K562 (cell line): ENCODE measurements around the gene SLCO2A1. TPM values are rescaled to one million over a fixed set of nuclear protein-coding genes. Genes with fewer than 3 reads are reported as not detected.
A peak's percentile ranks its signal among the peaks of the same experiment; 100 is the strongest.

Experiments used
- ATAC-seq: fragments of 200-7000 bp; cut with Tn5 transposase; 3 replicates; pipeline ENCODE4 v1.9.1; 2020; ENCODE audit warnings: moderate library complexity
- BruUV-seq: library from RNA; stranded (reverse); fragments of 400-500 nt; replicated peaks from 2 replicates; lab custom pipeline; 2021; lab: Mats Ljungman, UMichigan
- CTCF ChIA-PET: fragments of 300-600 bp; formaldehyde crosslinking; extraction: SDS; loops from one replicate; lab custom pipeline; 2021; ENCODE audit warnings: low intra/inter-chr PET ratio; lab: Yijun Ruan, JAX
- POLR2A ChIA-PET: fragments of 300-600, 350-650 bp; sonication (Branson Sonifier 250); formaldehyde crosslinking; extraction: SDS; loops from one replicate; lab custom pipeline; 2021; ENCODE audit warnings: antibody characterized with exemption, inconsistent platforms; lab: Yijun Ruan, JAX
- DNase-seq, 4 experiments: peaks; one replicate each; pipeline versions ENCODE4 v3.0.0 to v3.0.0-alpha.2; 2011 to 2018; ENCODE audit warnings: low spot score in 3 of 4, mixed read lengths in 3 of 4; ENCODE audit errors: extremely low read depth in 1 of 4
- FAIRE-seq: peaks from 2 replicates; lab custom pipeline; 2011; peaks lifted over from hg19 to GRCh38; lab: Jason Lieb, UNC
- H2AFZ ChIP-seq: 2 replicates; pipeline ENCODE4 v1.6.0; 2011; ENCODE audit warnings: low read depth, low read length, control low read depth, inconsistent platforms
- H3K27ac ChIP-seq: fragments of 200-600 bp; 3 replicates; pipeline ENCODE4 v1.8.0; 2011; ENCODE audit warnings: low read depth, mild to moderate bottlenecking, control low read depth, inconsistent platforms, low read length, moderate library complexity, mixed read lengths; ENCODE audit errors: extremely low read depth
- H3K27me3 ChIP-seq, 2 experiments: fragments of 300-600 bp in 1 of 2; 2 replicates in 1 of 2; 3 replicates in 1 of 2; pipeline versions ENCODE4 v1.6.0 to v1.8.0; 2011; ENCODE audit warnings: inconsistent platforms in 2 of 2, low read length in 2 of 2, mild to moderate bottlenecking in 1 of 2, mixed read lengths in 1 of 2, moderate library complexity in 1 of 2; ENCODE audit not compliant: control insufficient read depth in 2 of 2, insufficient read depth in 2 of 2
- H3K36me3 ChIP-seq: fragments of 300-600 bp; 3 replicates; pipeline ENCODE4 v1.8.0; 2011; ENCODE audit warnings: mild to moderate bottlenecking, low read length, inconsistent platforms; ENCODE audit not compliant: control insufficient read depth, insufficient read depth
- H3K4me1 ChIP-seq, 2 experiments: fragments of 200-600 bp in 1 of 2; replicated peaks in 1 of 2; 2 replicates in 1 of 2; 3 replicates in 1 of 2; pipeline versions ENCODE4 v1.5.1 to v1.8.0; 2011; ENCODE audit warnings: inconsistent platforms in 2 of 2, low read length in 2 of 2, mild to moderate bottlenecking in 1 of 2, mixed read lengths in 1 of 2, moderate library complexity in 1 of 2; ENCODE audit not compliant: control insufficient read depth in 2 of 2, insufficient read depth in 2 of 2
- H3K4me2 ChIP-seq: 2 replicates; pipeline ENCODE4 v1.6.1; 2011; ENCODE audit warnings: low read length, control low read depth, inconsistent platforms, mixed read lengths; ENCODE audit not compliant: insufficient read depth
- H3K4me3 ChIP-seq: fragments of 200-600 bp; sonication (generic), shearing (Covaris generic); 2 replicates; pipeline ENCODE4 v1.5.1; 2016; ENCODE audit warnings: control low read depth, inconsistent platforms
- H3K79me2 ChIP-seq: fragments of 200-600 bp; 3 replicates; pipeline ENCODE4 v1.8.0; 2011; ENCODE audit warnings: low read length, inconsistent platforms; ENCODE audit not compliant: control insufficient read depth, insufficient read depth
- H3K9ac ChIP-seq, 2 experiments: 2 replicates each; pipeline versions ENCODE4 v1.6.0 to v1.6.1; 2011; ENCODE audit warnings: low read depth in 2 of 2, low read length in 2 of 2, control low read depth in 1 of 2, inconsistent platforms in 1 of 2, mild to moderate bottlenecking in 1 of 2, mixed read lengths in 1 of 2; ENCODE audit not compliant: insufficient read depth in 1 of 2
- H3K9me1 ChIP-seq: one replicate; pipeline ENCODE4 v1.6.0; 2011; ENCODE audit warnings: inconsistent platforms, mild to moderate bottlenecking, low read length, moderate library complexity; ENCODE audit not compliant: control insufficient read depth, insufficient read depth
- H3K9me3 ChIP-seq: replicated peaks from 2 replicates; pipeline ENCODE4 v1.5.1; 2011; ENCODE audit warnings: low read depth, low read length, inconsistent platforms; ENCODE audit not compliant: control insufficient read depth, insufficient read depth
- H4K20me1 ChIP-seq: replicated peaks from 2 replicates; pipeline ENCODE4 v1.6.1; 2011; ENCODE audit warnings: low read length, inconsistent platforms, mixed read lengths; ENCODE audit not compliant: control insufficient read depth, insufficient read depth
- CBFA2T3 ChIP-seq: fragments of 450-650 bp; IDR thresholded peaks from 2 replicates; pipeline ENCODE4 v1.6.1; 2017
- CBX2 ChIP-seq: fragments of 200-600 bp; sonication (generic); IDR thresholded peaks from one replicate; pipeline ENCODE4 v1.6.1; 2012; ENCODE audit warnings: mild to moderate bottlenecking, low read length, inconsistent platforms; ENCODE audit not compliant: insufficient read depth, poor library complexity, severe bottlenecking
- CBX8 ChIP-seq: fragments of 200-600 bp; sonication (generic); IDR thresholded peaks from 2 replicates; pipeline ENCODE4 v1.6.1; 2012; ENCODE audit warnings: borderline replicate concordance, mixed run types, low read depth, mild to moderate bottlenecking, moderate library complexity, mixed read lengths, low read length, control low read depth, inconsistent platforms; ENCODE audit not compliant: poor library complexity, severe bottlenecking; ENCODE audit errors: extremely low read depth
- HLTF ChIP-seq: fragments of 450-650 bp; IDR thresholded peaks from 2 replicates; pipeline ENCODE4 v1.6.1; 2016
- NFIC ChIP-seq: fragments of 450-650 bp; IDR thresholded peaks from 2 replicates; pipeline ENCODE4 v1.6.1; 2017; ENCODE audit warnings: mild to moderate bottlenecking, inconsistent platforms
- PHF21A ChIP-seq: fragments of 450-650 bp; IDR thresholded peaks from 2 replicates; pipeline ENCODE4 v1.6.1; 2017; ENCODE audit warnings: low read depth, borderline replicate concordance
- POLR2B ChIP-seq: fragments of 450-650 bp; IDR thresholded peaks from 2 replicates; pipeline ENCODE4 v1.6.1; 2018; ENCODE audit warnings: low read depth; ENCODE audit not compliant: partially characterized antibody
- SAP30 ChIP-seq: fragments of 200-600 bp; sonication (generic); IDR thresholded peaks from 2 replicates; pipeline ENCODE4 v1.6.1; 2012; ENCODE audit warnings: borderline replicate concordance, low read depth, mild to moderate bottlenecking, moderate library complexity, low read length, control low read depth, inconsistent platforms; ENCODE audit not compliant: insufficient read depth, poor library complexity, severe bottlenecking
- ZNF165 ChIP-seq: fragments of 250-450 bp; sonication (Bioruptor Pico); IDR thresholded peaks from 2 replicates; pipeline ENCODE4 v1.4.0; 2020; ENCODE audit warnings: borderline replicate concordance
- ZNF551 ChIP-seq: fragments of 250-450 bp; sonication (Bioruptor Pico); IDR thresholded peaks from 2 replicates; pipeline ENCODE4 v1.5.0; 2021; ENCODE audit warnings: mild to moderate bottlenecking, moderate library complexity
- WGBS: fragments of 100-300 bp; shearing (Covaris generic); methylation state at CpG from one replicate; pipeline ENCODE4 v1.1.6; 2016; ENCODE audit warnings: low coverage, mixed read lengths; ENCODE audit not compliant: insufficient coverage; ENCODE audit errors: missing lambda C conversion rate; 5-methylcytosine and 5-hydroxymethylcytosine counted together
- in situ Hi-C: fragments of 300-500 bp; cut with MboI; formaldehyde crosslinking; loops from 4 replicates; pipeline ENCODE4 v1.15.0; 2018; ENCODE audit warnings: inconsistent platforms, mixed read lengths
- intact Hi-C: fragments of 100-400 bp; cut with micrococcal nuclease; formaldehyde crosslinking; loops from 2 replicates; pipeline ENCODE4 v1.14.2; 2022
- polyA plus RNA-seq, 8 experiments: library from polyadenylated mRNA; depleted of rRNA in 4 of 8; stranded (reverse) in 5 of 8; unstranded in 3 of 8; fragments of >200 nt; fragmentation: Nextera tagmentation in 2 of 8; fragmentation: Illumina TruSeq in 1 of 8; extraction: Ambion mirVana in 2 of 8; extraction: Trizol in 1 of 8; gene quantifications; 2 replicates each; pipeline versions ENCODE4 v1.2.1 to v1.2.3, GENCODE V29; 2011 to 2014; ENCODE audit warnings: inconsistent platforms in 1 of 8, missing spikeins in 1 of 8
- total RNA-seq, 7 experiments: library from RNA; depleted of rRNA in 6 of 7; stranded (reverse); fragments of >200 nt in 6 of 7; fragmentation: Illumina TruSeq in 2 of 7; extraction: Trizol in 2 of 7; gene quantifications; 2 replicates each; pipeline versions ENCODE4 v1.2.1 to v1.2.3, GENCODE V29; 2011 to 2021; ENCODE audit warnings: low replicate concordance in 1 of 7
- TF ChIP-seq, protein P1 (sequence below): fragments of 200-800 bp; sonication (Bioruptor generic); IDR thresholded peaks from 2 replicates; pipeline ENCODE4 v1.6.1; 2016; ENCODE audit warnings: missing genetic modification characterization, missing compliant biosample characterization

SLCO2A1 gene
- total and polyA plus RNA-seq, 9 of the 15 experiments (the other 6 are each of a cell fraction or from before 2014, with no cell fraction given): 0.16 to 1.0 TPM; not detected in 7

DNA sequence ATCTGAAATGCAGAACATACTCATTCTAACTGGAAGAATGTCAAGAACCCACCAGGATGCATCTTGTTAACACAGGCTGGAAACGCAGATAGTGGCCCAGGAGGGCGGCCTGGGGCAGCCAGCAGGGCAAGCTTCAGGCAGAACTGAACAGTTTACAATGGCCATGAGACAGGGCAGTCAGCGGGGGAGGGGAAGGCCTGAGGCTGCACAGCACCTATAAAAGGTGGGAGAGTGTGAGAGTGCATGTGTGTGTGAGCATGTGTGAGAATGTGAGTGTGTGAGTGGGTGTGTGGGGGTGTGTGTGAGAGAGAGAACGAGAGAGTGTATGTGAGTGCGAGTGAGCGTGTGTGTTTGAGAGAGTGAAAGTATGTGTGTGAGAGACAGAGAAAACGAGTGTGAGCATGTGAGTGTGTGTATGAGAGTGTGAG lies 26.8 kb upstream of the SLCO2A1 start:
- 0% methylated on average over 3 of the region's 7 CpGs for WGBS
- Histone ChIP-seq H3K79me2 (no peaks in the 10 kb centered on the region), H3K27me3 (peaks cover 0 to 13% of the 10 kb centered on the region in 2 experiments; a peak in 3 of 5 replicates), H3K9me1 (no peaks in the 10 kb centered on the region), H3K9ac (no peak overlapping the region; a peak in 1 of 4 replicates), H3K4me2 (no peak overlapping the region), H3K9me3 (no peaks in the 10 kb centered on the region), H3K4me3 (no peak overlapping the region), H4K20me1 (no peaks in the 10 kb centered on the region; the same call in 1 of the 2 replicates), H3K36me3 (no peaks in the 10 kb centered on the region), H3K4me1 (peaks cover 0 to 9% of the 10 kb centered on the region in 2 experiments; a peak in 2 of 5 replicates), H3K27ac (no peak overlapping the region), H2AFZ (no peak overlapping the region)
- no TSS peak for BruUV-seq
- ChIA-PET POLR2A (no interaction called here), CTCF (no interaction called here)
- no peak for ATAC-seq
- intact Hi-C loops (no loop called here), in situ Hi-C loops (no loop called here)
- FAIRE-seq: peak; percentile 35
- TF ChIP-seq CBFA2T3: 0 out of 2 replicates have a peak, but pooled peaks have one; percentile 28
- TF ChIP-seq CBX2: no peak
- TF ChIP-seq HLTF: no peak
- no peak for TF ChIP-seq POLR2B
- DNase-seq: peak in 2 of 4 experiments; percentile 10

DNA sequence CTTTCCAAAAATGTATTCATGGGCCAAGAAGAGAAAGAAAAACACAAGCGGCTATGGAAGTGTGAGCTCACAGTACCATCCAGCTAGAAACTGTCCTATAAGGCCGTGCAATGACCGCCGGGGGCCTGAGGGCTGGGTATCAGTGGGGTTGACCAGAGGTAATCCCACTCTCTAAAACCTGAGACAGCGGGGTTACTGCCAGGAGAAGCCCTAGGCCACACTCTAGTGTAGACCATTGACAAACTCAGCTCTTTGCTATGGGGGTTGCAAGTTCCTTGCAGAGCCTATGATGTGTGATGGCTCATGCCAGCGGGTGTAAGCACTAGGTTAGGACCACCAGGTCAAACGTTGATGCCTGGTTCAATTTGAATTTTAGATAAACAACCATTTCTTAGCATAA lies 25.9 kb upstream of the SLCO2A1 start:
- Histone ChIP-seq H3K27me3 (peaks cover 0 to 6% of the 10 kb centered on the region in 2 experiments; a peak in 3 of 5 replicates), H3K4me1 (peaks cover 0 to 9% of the 10 kb centered on the region in 2 experiments; a peak in 2 of 5 replicates), H3K4me3 (no peak overlapping the region), H2AFZ (no peak overlapping the region), H3K27ac (no peak overlapping the region), H3K36me3 (no peaks in the 10 kb centered on the region), H3K4me2 (no peak overlapping the region), H3K9me3 (no peaks in the 10 kb centered on the region), H3K9me1 (no peaks in the 10 kb centered on the region), H4K20me1 (no peaks in the 10 kb centered on the region; the same call in 1 of the 2 replicates), H3K9ac (no peak overlapping the region), H3K79me2 (no peaks in the 10 kb centered on the region)
- ATAC-seq (no peak), DNase-seq (no peak), FAIRE-seq (no peak)
- POLR2A ChIA-PET: no interaction called here
- intact Hi-C loops: no loop called here
- no TSS peak for BruUV-seq
- WGBS: 6% methylated on average over 4 of the region's 7 CpGs
- CTCF ChIA-PET: no interaction called here
- in situ Hi-C loops: no loop called here
- TF ChIP-seq, protein P1, sequence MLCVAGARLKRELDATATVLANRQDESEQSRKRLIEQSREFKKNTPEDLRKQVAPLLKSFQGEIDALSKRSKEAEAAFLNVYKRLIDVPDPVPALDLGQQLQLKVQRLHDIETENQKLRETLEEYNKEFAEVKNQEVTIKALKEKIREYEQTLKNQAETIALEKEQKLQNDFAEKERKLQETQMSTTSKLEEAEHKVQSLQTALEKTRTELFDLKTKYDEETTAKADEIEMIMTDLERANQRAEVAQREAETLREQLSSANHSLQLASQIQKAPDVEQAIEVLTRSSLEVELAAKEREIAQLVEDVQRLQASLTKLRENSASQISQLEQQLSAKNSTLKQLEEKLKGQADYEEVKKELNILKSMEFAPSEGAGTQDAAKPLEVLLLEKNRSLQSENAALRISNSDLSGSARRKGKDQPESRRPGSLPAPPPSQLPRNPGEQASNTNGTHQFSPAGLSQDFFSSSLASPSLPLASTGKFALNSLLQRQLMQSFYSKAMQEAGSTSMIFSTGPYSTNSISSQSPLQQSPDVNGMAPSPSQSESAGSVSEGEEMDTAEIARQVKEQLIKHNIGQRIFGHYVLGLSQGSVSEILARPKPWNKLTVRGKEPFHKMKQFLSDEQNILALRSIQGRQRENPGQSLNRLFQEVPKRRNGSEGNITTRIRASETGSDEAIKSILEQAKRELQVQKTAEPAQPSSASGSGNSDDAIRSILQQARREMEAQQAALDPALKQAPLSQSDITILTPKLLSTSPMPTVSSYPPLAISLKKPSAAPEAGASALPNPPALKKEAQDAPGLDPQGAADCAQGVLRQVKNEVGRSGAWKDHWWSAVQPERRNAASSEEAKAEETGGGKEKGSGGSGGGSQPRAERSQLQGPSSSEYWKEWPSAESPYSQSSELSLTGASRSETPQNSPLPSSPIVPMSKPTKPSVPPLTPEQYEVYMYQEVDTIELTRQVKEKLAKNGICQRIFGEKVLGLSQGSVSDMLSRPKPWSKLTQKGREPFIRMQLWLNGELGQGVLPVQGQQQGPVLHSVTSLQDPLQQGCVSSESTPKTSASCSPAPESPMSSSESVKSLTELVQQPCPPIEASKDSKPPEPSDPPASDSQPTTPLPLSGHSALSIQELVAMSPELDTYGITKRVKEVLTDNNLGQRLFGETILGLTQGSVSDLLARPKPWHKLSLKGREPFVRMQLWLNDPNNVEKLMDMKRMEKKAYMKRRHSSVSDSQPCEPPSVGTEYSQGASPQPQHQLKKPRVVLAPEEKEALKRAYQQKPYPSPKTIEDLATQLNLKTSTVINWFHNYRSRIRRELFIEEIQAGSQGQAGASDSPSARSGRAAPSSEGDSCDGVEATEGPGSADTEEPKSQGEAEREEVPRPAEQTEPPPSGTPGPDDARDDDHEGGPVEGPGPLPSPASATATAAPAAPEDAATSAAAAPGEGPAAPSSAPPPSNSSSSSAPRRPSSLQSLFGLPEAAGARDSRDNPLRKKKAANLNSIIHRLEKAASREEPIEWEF: no peak
- no peak for TF ChIP-seq CBX8
- TF ChIP-seq NFIC: no peak
- TF ChIP-seq ZNF551 (CRISPR knock-in tag): no peak
- no peak for TF ChIP-seq SAP30
- no peak for TF ChIP-seq ZNF165
- no peak for TF ChIP-seq PHF21A
